ENCODE measurements around the gene SCO2. TPM values are rescaled to one million over a fixed set of nuclear protein-coding genes. Genes with fewer than 3 reads are reported as not detected.

SCO2 gene
- total RNA-seq, 1 experiment from 2014 or later: 6.5 TPM

DNA sequence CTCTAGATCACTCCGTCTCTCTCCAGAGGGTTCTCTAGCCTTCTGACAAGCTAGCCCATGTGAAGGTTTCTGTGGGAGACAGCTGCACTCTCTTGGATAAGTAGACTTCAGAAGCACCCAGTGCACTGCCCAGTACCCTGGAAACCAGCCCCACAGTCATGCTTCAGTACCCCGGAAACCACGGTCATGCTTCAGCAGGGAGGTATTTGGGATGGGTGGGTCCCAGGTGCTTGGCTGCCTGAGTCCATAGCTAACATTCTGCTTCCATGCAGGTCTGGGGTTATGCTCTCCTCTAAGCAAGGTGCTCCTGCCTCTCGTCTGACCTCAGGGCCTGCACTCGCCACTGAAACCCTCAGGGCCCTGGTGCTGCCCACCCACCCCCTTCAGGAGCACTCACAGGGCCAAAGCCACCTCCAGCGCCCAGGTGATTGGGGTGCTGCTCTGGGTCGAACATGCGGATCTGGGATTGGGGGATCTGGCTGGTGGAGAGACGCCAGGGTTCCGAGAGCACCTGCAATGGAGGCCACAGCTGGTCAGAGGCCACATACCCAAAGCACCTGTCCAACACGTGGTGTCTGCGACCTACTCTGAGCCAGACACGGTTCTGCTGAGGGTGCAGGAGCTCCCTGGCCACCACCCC, 44.6 kb upstream of the SCO2 start:
- no peaks in the 10 kb centered on the region for H3K9me3 ChIP-seq
- TF ChIP-seq, protein P1, sequence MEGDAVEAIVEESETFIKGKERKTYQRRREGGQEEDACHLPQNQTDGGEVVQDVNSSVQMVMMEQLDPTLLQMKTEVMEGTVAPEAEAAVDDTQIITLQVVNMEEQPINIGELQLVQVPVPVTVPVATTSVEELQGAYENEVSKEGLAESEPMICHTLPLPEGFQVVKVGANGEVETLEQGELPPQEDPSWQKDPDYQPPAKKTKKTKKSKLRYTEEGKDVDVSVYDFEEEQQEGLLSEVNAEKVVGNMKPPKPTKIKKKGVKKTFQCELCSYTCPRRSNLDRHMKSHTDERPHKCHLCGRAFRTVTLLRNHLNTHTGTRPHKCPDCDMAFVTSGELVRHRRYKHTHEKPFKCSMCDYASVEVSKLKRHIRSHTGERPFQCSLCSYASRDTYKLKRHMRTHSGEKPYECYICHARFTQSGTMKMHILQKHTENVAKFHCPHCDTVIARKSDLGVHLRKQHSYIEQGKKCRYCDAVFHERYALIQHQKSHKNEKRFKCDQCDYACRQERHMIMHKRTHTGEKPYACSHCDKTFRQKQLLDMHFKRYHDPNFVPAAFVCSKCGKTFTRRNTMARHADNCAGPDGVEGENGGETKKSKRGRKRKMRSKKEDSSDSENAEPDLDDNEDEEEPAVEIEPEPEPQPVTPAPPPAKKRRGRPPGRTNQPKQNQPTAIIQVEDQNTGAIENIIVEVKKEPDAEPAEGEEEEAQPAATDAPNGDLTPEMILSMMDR (IDR thresholded peaks at IDR 0.05; ENCODE audit: insufficient read depth in 1 of 2, low read depth in 1 of 2, low read length in 1 of 2, severe bottlenecking in 1 of 2, unreplicated experiment in 1 of 2): no peak
- H3K4me1 ChIP-seq: peaks cover 10% of the 10 kb centered on the region; the same call in 1 of the 2 replicates
- H3K4me3 ChIP-seq (ENCODE audit: low read depth, low read length): no peak overlapping the region
- DNase-seq: no peak
- POLR2A ChIA-PET: interaction anchor here (0.6 kb wide), 1 partner anchor 45 kb away, joined by 3 read pairs; the partner anchor contains the start of gene SCO2
- no peaks in the 10 kb centered on the region for H3K27me3 ChIP-seq (replicated peaks; ENCODE audit: control insufficient read depth, insufficient read depth, low read length)
- BruUV-seq (replicated peaks): no TSS peak
- CTCF ChIA-PET: interaction anchor here (2.1 kb wide), 1 partner anchor 51 kb away, joined by 8 read pairs; no protein-coding TSS in a partner anchor
- Mint-ChIP-seq H3K4me1 (ENCODE audit: low read depth, unreplicated experiment) (no peaks in the 10 kb centered on the region), H3K9me3 (ENCODE audit: unreplicated experiment) (no peaks in the 10 kb centered on the region), H3K27me3 (ENCODE audit: insufficient read depth, unreplicated experiment) (no peaks in the 10 kb centered on the region), H3K36me3 (ENCODE audit: insufficient read depth, unreplicated experiment) (no peaks in the 10 kb centered on the region), H3K27ac (ENCODE audit: unreplicated experiment) (no peak overlapping the region), H3K4me3 (ENCODE audit: unreplicated experiment) (no peak overlapping the region)
- no peaks in the 10 kb centered on the region for H3K36me3 ChIP-seq (ENCODE audit: control insufficient read depth, insufficient read depth, low read length)
- intact Hi-C loops (cut with micrococcal nuclease; ENCODE audit: unreplicated experiment): no loop called here

DNA sequence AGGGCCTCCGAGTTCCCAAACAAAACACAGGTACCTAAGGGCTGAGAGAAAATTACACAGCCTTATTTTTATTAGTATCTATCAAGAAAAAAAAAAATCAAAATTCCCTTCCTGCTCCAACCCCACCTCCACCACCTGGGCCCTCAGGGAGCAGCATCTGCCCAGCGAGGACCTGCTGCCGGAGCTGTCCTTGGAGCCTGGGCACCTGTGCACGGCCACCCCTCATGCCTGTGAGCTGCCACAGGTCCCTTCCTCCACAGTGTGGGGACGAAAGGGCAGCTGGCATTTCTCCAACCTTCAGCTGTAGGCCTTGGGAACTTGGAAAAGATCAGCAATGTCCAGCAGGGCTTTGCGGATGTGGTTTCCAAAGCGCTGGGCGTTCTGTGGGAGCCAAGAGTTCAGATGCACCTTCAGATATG, 43.7 kb upstream of the SCO2 start:
- Histone ChIP-seq H3K27me3 (replicated peaks; ENCODE audit: control insufficient read depth, insufficient read depth, low read length) (no peaks in the 10 kb centered on the region), H3K36me3 (ENCODE audit: control insufficient read depth, insufficient read depth, low read length) (no peaks in the 10 kb centered on the region), H3K4me1 (peaks cover 10% of the 10 kb centered on the region; the same call in 1 of the 2 replicates), H3K4me3 (ENCODE audit: low read depth, low read length) (no peak overlapping the region), H3K9me3 (no peaks in the 10 kb centered on the region)
- Mint-ChIP-seq H3K4me1 (ENCODE audit: low read depth, unreplicated experiment) (no peaks in the 10 kb centered on the region), H3K36me3 (ENCODE audit: insufficient read depth, unreplicated experiment) (no peaks in the 10 kb centered on the region), H3K9me3 (ENCODE audit: unreplicated experiment) (no peaks in the 10 kb centered on the region), H3K4me3 (ENCODE audit: unreplicated experiment) (no peak overlapping the region), H3K27ac (ENCODE audit: unreplicated experiment) (peak overlapping the region; percentile 75), H3K27me3 (ENCODE audit: insufficient read depth, unreplicated experiment) (no peaks in the 10 kb centered on the region)
- CTCF ChIA-PET: interaction anchor here (0.7 to 2.1 kb wide), 2 partner anchors 52 to 125 kb away, joined by 3 to 8 read pairs; no protein-coding TSS in a partner anchor
- POLR2A ChIA-PET: interaction anchor here (1.0 kb wide), 1 partner anchor 14 kb away, joined by 4 read pairs; no protein-coding TSS in a partner anchor
- DNase-seq: no peak
- TSS peak; percentile 59 for BruUV-seq (replicated peaks)
- intact Hi-C loops (cut with micrococcal nuclease; ENCODE audit: unreplicated experiment): no loop called here
- TF ChIP-seq, protein P1 (IDR thresholded peaks at IDR 0.05; ENCODE audit: insufficient read depth in 1 of 2, low read depth in 1 of 2, low read length in 1 of 2, severe bottlenecking in 1 of 2, unreplicated experiment in 1 of 2): no peak

DNA sequence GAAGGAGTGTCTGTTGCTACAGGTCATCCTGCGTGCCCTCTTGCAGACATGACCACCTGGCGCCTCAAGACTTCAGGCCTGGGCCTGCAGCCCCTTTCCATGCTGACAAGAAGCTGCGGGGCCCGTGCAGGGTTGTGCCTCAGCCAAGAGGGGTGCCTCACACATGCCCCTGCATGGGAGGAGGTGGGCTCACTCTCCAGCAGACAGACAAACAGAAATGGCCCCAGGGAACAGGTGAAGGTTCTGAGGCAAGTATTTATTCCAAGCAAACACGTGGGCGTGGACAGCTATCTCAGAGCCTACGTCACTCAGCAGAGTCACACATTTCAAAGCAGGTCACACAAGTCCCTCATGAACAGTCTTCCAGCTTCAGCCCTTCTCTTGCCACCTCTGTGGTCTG, 43.2 kb upstream of the SCO2 start:
- CTCF ChIA-PET: interaction anchor here (0.5 to 2.1 kb wide), 3 partner anchors 52 to 297 kb away, joined by 3 to 8 read pairs (median 3); no protein-coding TSS in a partner anchor
- no peak overlapping the region for H3K4me3 ChIP-seq (ENCODE audit: low read depth, low read length)
- Mint-ChIP-seq H3K27ac (ENCODE audit: unreplicated experiment) (peak overlapping the region; percentile 75), H3K9me3 (ENCODE audit: unreplicated experiment) (no peaks in the 10 kb centered on the region), H3K4me1 (ENCODE audit: low read depth, unreplicated experiment) (peaks cover under 1% of the 10 kb centered on the region), H3K4me3 (ENCODE audit: unreplicated experiment) (no peak overlapping the region), H3K36me3 (ENCODE audit: insufficient read depth, unreplicated experiment) (no peaks in the 10 kb centered on the region), H3K27me3 (ENCODE audit: insufficient read depth, unreplicated experiment) (no peaks in the 10 kb centered on the region)
- intact Hi-C loops (cut with micrococcal nuclease; ENCODE audit: unreplicated experiment): no loop called here
- H3K36me3 ChIP-seq (ENCODE audit: control insufficient read depth, insufficient read depth, low read length): no peaks in the 10 kb centered on the region
- no TSS peak for BruUV-seq (replicated peaks)
- H3K27me3 ChIP-seq (replicated peaks; ENCODE audit: control insufficient read depth, insufficient read depth, low read length): no peaks in the 10 kb centered on the region
- POLR2A ChIA-PET: interaction anchor here (0.5 to 1.0 kb wide), 2 partner anchors 15 to 23 kb away, joined by 3 to 4 read pairs; partner anchors contain the start of gene KLHDC7B
- no peaks in the 10 kb centered on the region for H3K9me3 ChIP-seq
- H3K4me1 ChIP-seq: peaks cover 10% of the 10 kb centered on the region; the same call in 1 of the 2 replicates
- DNase-seq: peak; percentile 65 to 67
- TF ChIP-seq, protein P1 (IDR thresholded peaks at IDR 0.05; ENCODE audit: insufficient read depth in 1 of 2, low read depth in 1 of 2, low read length in 1 of 2, severe bottlenecking in 1 of 2, unreplicated experiment in 1 of 2): no peak

Measured in Caco-2 (cell line).